DOHH2 (cell line): ENCODE results near the gene CAMKMT.

ENCODE experiments used
- CTCF ChIP-seq: fragments of 200-600 bp; sonication (generic); IDR thresholded peaks from one replicate; pipeline ENCODE4 v1.5.1; 2014; ENCODE audit warnings: antibody characterized with exemption, mild to moderate bottlenecking, low read depth, low read length; ENCODE audit not compliant: poor library complexity, severe bottlenecking
- EZH2phosphoT487 ChIP-seq: fragments of 200-600 bp; sonication (generic); IDR thresholded peaks from 2 replicates; pipeline ENCODE4 v1.6.1; 2017; ENCODE audit warnings: borderline replicate concordance, mild to moderate bottlenecking, antibody characterized with exemption, low read length, moderate library complexity, mixed read lengths

GRCh38 chr2:44326548-44327264, 35.0 kb upstream of the CAMKMT start:
- no peak for TF ChIP-seq CTCF
- no peak for TF ChIP-seq EZH2phosphoT487
